ENCODE results near the gene CDPF1.
A peak's percentile ranks its signal among the peaks of the same experiment; 100 is the strongest.

Gene CDPF1

GRCh38 chr22:46250035-46250782, at the start of gene CDPF1:
TSS of gene CDPF1 (minus strand) at chr22:46250293. CDS start at chr22:46248284, 2,009 bp downstream.
- peak; percentile 93 to 96 for DNase-seq

- DNase-seq: no peak
Measured at GRCh38 chr22:46299101-46299500, 49.0 kb upstream of the CDPF1 start.

- DNase-seq: peak; percentile 50 to 55
Measured at GRCh38 chr22:46297151-46297812, 47.2 kb upstream of the CDPF1 start.

- peak; percentile 97 for DNase-seq
Measured at GRCh38 chr22:46296257-46297150, 46.4 kb upstream of the CDPF1 start, which contains the start of gene GTSE1. TSS of gene GTSE1 (plus strand) at chr22:46296870. CDS start at chr22:46297401, 531 bp downstream.

GRCh38 chr22:46295277-46295971, 45.3 kb upstream of the CDPF1 start:
- DNase-seq: no peak

- DNase-seq: no peak
Measured at GRCh38 chr22:46294784-46295183, 44.7 kb upstream of the CDPF1 start.

- peak; percentile 35 to 48 for DNase-seq
Measured at GRCh38 chr22:46293577-46294260, 43.6 kb upstream of the CDPF1 start.

- DNase-seq: no peak
Measured at GRCh38 chr22:46292732-46293131, 42.6 kb upstream of the CDPF1 start.

GRCh38 chr22:46292173-46292572, 42.1 kb upstream of the CDPF1 start:
- no peak for DNase-seq

- no peak for DNase-seq
Measured at GRCh38 chr22:46290843-46291785, 41.0 kb upstream of the CDPF1 start.

- DNase-seq: no peak
Measured at GRCh38 chr22:46290121-46290842, 40.2 kb upstream of the CDPF1 start.

GRCh38 chr22:46289244-46289891, 39.3 kb upstream of the CDPF1 start:
- no peak for DNase-seq

GRCh38 chr22:46288846-46289243, 38.8 kb upstream of the CDPF1 start:
- no peak for DNase-seq

GRCh38 chr22:46287873-46288751, 38.0 kb upstream of the CDPF1 start:
- peak; percentile 38 to 52 for DNase-seq

GRCh38 chr22:46286941-46287872, 37.1 kb upstream of the CDPF1 start:
- no peak for DNase-seq

GRCh38 chr22:46286006-46286405, 35.9 kb upstream of the CDPF1 start:
- no peak for DNase-seq

Data from activated T-cell treated with anti-CD3 and anti-CD28 coated beads, Interleukin-2, amount 50 U/mL, for 48 hours (primary cell).